PC-3 (cell line): Measurements from ENCODE around the gene JARID2. TPM values are rescaled to one million over a fixed set of nuclear protein-coding genes. Genes with fewer than 3 reads are reported as not detected.

Experiments
- ATAC-seq: fragments of 200-7000 bp; cut with Tn5 transposase; 2 replicates; pipeline ENCODE4 v1.9.1; 2020; ENCODE audit warnings: mild to moderate bottlenecking, moderate library complexity
- BruUV-seq: library from RNA; stranded (reverse); fragments of 400-500 nt; replicated peaks from 2 replicates; lab custom pipeline; 2021; lab: Mats Ljungman, UMichigan
- CTCF ChIA-PET: fragments of 300-600 bp; sonication (Branson Sonifier 250); formaldehyde crosslinking; loops from one replicate; lab custom pipeline; 2022; ENCODE audit warnings: antibody characterized with exemption; lab: Charles Lee
- POLR2A ChIA-PET: fragments of 300-600 bp; sonication (Branson Sonifier 250); formaldehyde crosslinking; loops from one replicate; lab custom pipeline; 2022; ENCODE audit warnings: antibody characterized with exemption; ENCODE audit not compliant: unreplicated experiment; lab: Charles Lee
- DNase-seq: peaks from one replicate; pipeline ENCODE4 v3.0.0-alpha.2; 2015
- H2AFZ ChIP-seq: fragments of 300-600 bp; sonication (generic); 2 replicates; pipeline ENCODE4 v1.6.0; 2016; ENCODE audit warnings: antibody characterized with exemption, low read length
- H3F3A ChIP-seq: fragments of 300-600 bp; sonication (generic); one replicate; pipeline ENCODE4 v1.6.0; 2017; ENCODE audit warnings: antibody characterized with exemption, low read length, control low read depth, mild to moderate bottlenecking; ENCODE audit not compliant: unreplicated experiment
- H3K27ac ChIP-seq: fragments of 300-600 bp; sonication (generic); 2 replicates; pipeline ENCODE4 v1.5.1; 2016; ENCODE audit warnings: mild to moderate bottlenecking, low read length
- H3K27me3 ChIP-seq: fragments of 300-600 bp; sonication (generic); 2 replicates; pipeline ENCODE4 v1.6.1; 2016; ENCODE audit warnings: low read length, mixed read lengths
- H3K36me3 ChIP-seq: fragments of 300-600 bp; sonication (generic); 2 replicates; pipeline ENCODE4 v1.6.1; 2016; ENCODE audit warnings: low read depth, mixed run types, low read length, mixed read lengths
- H3K4me1 ChIP-seq: fragments of 300-600 bp; sonication (generic); 2 replicates; pipeline ENCODE4 v1.5.1; 2016; ENCODE audit warnings: low read length; ENCODE audit not compliant: insufficient read depth
- H3K4me2 ChIP-seq: fragments of 300-600 bp; sonication (generic); 2 replicates; pipeline ENCODE4 v1.6.0; 2016; ENCODE audit warnings: low read length
- H3K4me3 ChIP-seq: fragments of 300-600 bp; sonication (generic); 2 replicates; pipeline ENCODE4 v1.5.1; 2016; ENCODE audit warnings: mild to moderate bottlenecking, low read length, mixed read lengths
- H3K79me2 ChIP-seq: fragments of 300-600 bp; sonication (generic); 2 replicates; pipeline ENCODE4 v1.6.1; 2017; ENCODE audit warnings: low read length, mixed read lengths
- H3K9ac ChIP-seq: fragments of 300-600 bp; sonication (generic); 2 replicates; pipeline ENCODE4 v1.6.0; 2016; ENCODE audit warnings: mild to moderate bottlenecking, low read length
- H3K9me2 ChIP-seq: fragments of 300-600 bp; sonication (generic); replicated peaks from 2 replicates; pipeline ENCODE4 v1.6.1; 2016; ENCODE audit warnings: mixed run types, low read length, mixed read lengths
- H3K9me3 ChIP-seq: fragments of 300-600 bp; sonication (generic); 2 replicates; pipeline ENCODE4 v1.6.1; 2016; ENCODE audit warnings: low read length, mixed read lengths
- H4K20me1 ChIP-seq: fragments of 300-600 bp; sonication (generic); 2 replicates; pipeline ENCODE4 v1.6.1; 2016; ENCODE audit warnings: low read length, mixed read lengths
- CTCF ChIP-seq: fragments of 300-600 bp; sonication (generic); conservative IDR thresholded peaks from 2 replicates; pipeline ENCODE4 v1.5.1; 2017; ENCODE audit warnings: antibody characterized with exemption, low read depth, mild to moderate bottlenecking, low read length
- EZH2 ChIP-seq: fragments of 300-600 bp; sonication (generic); IDR thresholded peaks from one replicate; pipeline ENCODE4 v1.6.1; 2017; ENCODE audit warnings: antibody characterized with exemption, mild to moderate bottlenecking, low read length; ENCODE audit not compliant: unreplicated experiment
- EZH2phosphoT487 ChIP-seq: fragments of 300-600 bp; sonication (generic); IDR thresholded peaks from 2 replicates; pipeline ENCODE4 v1.6.1; 2018; ENCODE audit warnings: mild to moderate bottlenecking, antibody characterized with exemption, low read length, borderline replicate concordance
- intact Hi-C: fragments of 100-400 bp; cut with micrococcal nuclease; formaldehyde crosslinking; loops from 2 replicates; pipeline ENCODE4 v1.9.0; 2023
- total RNA-seq: library from RNA; depleted of rRNA; stranded (reverse); fragments of >200 nt; gene quantifications from 2 replicates; pipeline ENCODE4 v1.2.3, GENCODE V29; 2014

The JARID2 gene
- total RNA-seq, 1 experiment from 2014 or later: 11.0 TPM

GRCh38 chr6:15513131-15513771 lies 267.4 kb downstream of the JARID2 start:
- no peaks in the 10 kb centered on the region for H3K79me2 ChIP-seq
- CTCF ChIA-PET: no interaction called here
- ATAC-seq: no peak
- POLR2A ChIA-PET: no interaction called here
- H3K4me2 ChIP-seq: no peak overlapping the region
- H3K27ac ChIP-seq: no peak overlapping the region
- no peak overlapping the region for H2AFZ ChIP-seq
- TF ChIP-seq CTCF (no peak), EZH2phosphoT487 (no peak), EZH2 (no peak)
- DNase-seq: no peak
- H3F3A ChIP-seq: no peaks in the 10 kb centered on the region
- H3K36me3 ChIP-seq: peaks cover 12% of the 10 kb centered on the region
- H3K9me3 ChIP-seq: no peaks in the 10 kb centered on the region
- no peaks in the 10 kb centered on the region for H3K4me1 ChIP-seq
- no peak overlapping the region for H3K9ac ChIP-seq
- H3K9me2 ChIP-seq: no peaks in the 10 kb centered on the region
- intact Hi-C loops: no loop called here
- H3K27me3 ChIP-seq: no peaks in the 10 kb centered on the region
- no TSS peak for BruUV-seq
- H3K4me3 ChIP-seq: no peak overlapping the region
- no peaks in the 10 kb centered on the region for H4K20me1 ChIP-seq

GRCh38 chr6:15513801-15514711 lies 268.2 kb downstream of the JARID2 start:
- Histone ChIP-seq H4K20me1 (no peaks in the 10 kb centered on the region), H3K4me3 (no peak overlapping the region), H3K27me3 (no peaks in the 10 kb centered on the region), H3K4me2 (no peak overlapping the region), H3K9ac (no peak overlapping the region), H3K79me2 (no peaks in the 10 kb centered on the region), H3F3A (no peaks in the 10 kb centered on the region), H3K36me3 (peaks cover 12% of the 10 kb centered on the region), H3K9me2 (no peaks in the 10 kb centered on the region), H3K9me3 (no peaks in the 10 kb centered on the region), H3K4me1 (no peaks in the 10 kb centered on the region), H3K27ac (no peak overlapping the region), H2AFZ (no peak overlapping the region)
- intact Hi-C loops: no loop called here
- CTCF ChIA-PET: no interaction called here
- no TSS peak for BruUV-seq
- no peak for TF ChIP-seq EZH2phosphoT487
- DNase-seq (no peak), ATAC-seq (peak; percentile 17; the same call in 1 of the 2 replicates)
- POLR2A ChIA-PET: no interaction called here

GRCh38 chr6:15515226-15515625 lies 269.4 kb downstream of the JARID2 start:
- H3K9me3 ChIP-seq: no peaks in the 10 kb centered on the region
- POLR2A ChIA-PET: no interaction called here
- no peak overlapping the region for H3K4me2 ChIP-seq
- TF ChIP-seq CTCF (no peak), EZH2phosphoT487 (no peak), EZH2 (no peak)
- H3K9me2 ChIP-seq: no peaks in the 10 kb centered on the region
- DNase-seq (no peak), ATAC-seq (no peak)
- no peaks in the 10 kb centered on the region for H3F3A ChIP-seq
- no peaks in the 10 kb centered on the region for H4K20me1 ChIP-seq
- H3K79me2 ChIP-seq: no peaks in the 10 kb centered on the region
- no peak overlapping the region for H3K9ac ChIP-seq
- no peaks in the 10 kb centered on the region for H3K4me1 ChIP-seq
- H3K27me3 ChIP-seq: no peaks in the 10 kb centered on the region
- H3K36me3 ChIP-seq: peaks cover 12% of the 10 kb centered on the region
- H3K27ac ChIP-seq: no peak overlapping the region
- no peak overlapping the region for H3K4me3 ChIP-seq
- BruUV-seq: no TSS peak
- no peak overlapping the region for H2AFZ ChIP-seq
- intact Hi-C loops: no loop called here
- CTCF ChIA-PET: interaction anchor here (0.5 kb wide), 1 partner anchor 414 kb away, joined by 14 read pairs; no protein-coding TSS in a partner anchor
